HG03025 (cell line): ENCODE results near the gene EN1.

Experiments
- ATAC-seq: cut with Tn5 transposase; IDR thresholded peaks from one replicate; pipeline ENCODE4 v1.9.1; 2021; ENCODE audit warnings: mild to moderate bottlenecking, moderate library complexity; ENCODE audit not compliant: unreplicated experiment, low FRiP score

EN1 gene

GRCh38 chr2:118800736-118801135, 46.7 kb downstream of the EN1 start:
- no peak for ATAC-seq

DNA sequence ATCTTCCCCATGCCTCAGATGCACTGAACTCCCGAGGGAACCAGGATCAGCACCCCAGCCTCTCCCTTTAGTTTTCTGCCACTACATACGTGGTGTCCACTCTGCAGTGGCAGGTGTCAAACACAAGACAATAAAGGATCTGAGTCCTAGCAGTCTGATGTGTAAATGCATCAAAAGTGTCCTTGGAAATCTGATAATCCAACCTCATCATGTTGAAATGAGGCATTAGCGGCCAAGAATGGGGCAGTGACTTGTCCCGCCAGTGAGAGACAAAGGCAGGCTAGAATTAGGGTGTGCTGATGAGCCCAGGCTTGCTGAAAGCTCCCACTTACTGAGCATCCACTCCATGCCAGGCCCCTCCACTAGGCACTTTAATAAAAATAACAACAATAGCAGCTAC, 52.9 kb downstream of the EN1 start:
- no peak for ATAC-seq
